Lung microvascular endothelial cell (primary cell): ENCODE results near the gene CABLES2. TPM values are rescaled to one million over a fixed set of nuclear protein-coding genes. Genes with fewer than 3 reads are reported as not detected.

Source experiments
- DNase-seq, 2 donors: peaks; one replicate each; pipeline versions ENCODE4 v3.0.0 to v3.0.0-alpha.2; 2010; ENCODE audit warnings: low read depth in 2 of 2
- total RNA-seq: library from RNA; depleted of rRNA; stranded (reverse); fragments of >200 nt; gene quantifications from 2 replicates; pipeline ENCODE4 v1.2.1, GENCODE V29; 2014

Gene CABLES2, protein sequence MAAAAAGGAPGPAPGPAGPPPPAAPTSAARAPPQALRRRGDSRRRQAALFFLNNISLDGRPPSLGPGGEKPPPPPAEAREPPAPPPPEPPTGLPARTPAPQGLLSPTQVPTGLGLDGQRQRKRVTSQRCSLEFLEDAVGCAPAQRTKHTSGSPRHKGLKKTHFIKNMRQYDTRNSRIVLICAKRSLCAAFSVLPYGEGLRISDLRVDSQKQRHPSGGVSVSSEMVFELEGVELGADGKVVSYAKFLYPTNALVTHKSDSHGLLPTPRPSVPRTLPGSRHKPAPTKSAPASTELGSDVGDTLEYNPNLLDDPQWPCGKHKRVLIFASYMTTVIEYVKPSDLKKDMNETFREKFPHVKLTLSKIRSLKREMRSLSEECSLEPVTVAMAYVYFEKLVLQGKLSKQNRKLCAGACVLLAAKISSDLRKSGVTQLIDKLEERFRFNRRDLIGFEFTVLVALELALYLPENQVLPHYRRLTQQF
- total RNA-seq: 0.40 and 0.44 TPM in 2 replicates

DNA sequence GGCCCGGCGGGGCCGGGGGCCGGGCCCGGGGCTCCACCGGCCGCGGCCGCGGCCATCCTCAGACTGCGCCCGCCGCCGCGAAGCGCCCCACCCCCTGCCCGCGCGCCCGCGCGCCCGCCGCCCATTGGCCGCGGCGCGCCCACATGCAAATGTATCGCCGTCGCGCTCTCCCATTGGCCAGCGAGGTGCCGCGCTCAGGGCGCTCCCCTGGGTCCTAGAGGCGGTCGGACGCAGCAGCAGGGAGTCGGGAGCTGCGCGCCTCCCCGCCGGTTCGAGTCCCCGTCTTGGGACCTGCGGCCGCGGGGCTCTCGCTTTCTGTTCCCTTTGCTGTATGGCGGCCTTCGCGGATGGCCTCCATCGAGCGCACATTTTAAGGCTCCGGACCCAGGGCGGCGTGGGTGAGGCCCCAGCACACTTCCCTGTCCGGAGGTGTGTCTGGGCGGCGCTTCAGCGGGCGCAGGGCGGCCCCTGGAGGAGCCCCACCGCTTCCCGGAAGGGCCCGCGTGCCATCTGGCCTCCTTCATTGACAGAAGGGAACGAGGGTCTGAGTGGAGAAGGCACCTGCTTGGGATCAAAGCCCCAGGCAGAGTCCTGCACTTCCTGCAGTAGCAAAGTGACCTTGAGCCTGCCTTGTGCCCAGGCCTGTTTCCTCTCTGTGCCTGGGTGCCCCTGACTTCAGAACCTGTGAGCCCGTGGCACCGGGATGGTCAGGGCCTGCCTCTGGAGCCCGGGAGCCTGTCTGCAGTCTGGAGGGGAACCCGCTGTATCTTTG, at the start of gene CABLES2:
Gene CABLES2, minus strand, starts transcription at position 65 of the 772 bp plus-strand sequence. Its CDS starts 9 bp downstream, at position 56.
- DNase-seq: peak; percentile 94 to 96

DNA sequence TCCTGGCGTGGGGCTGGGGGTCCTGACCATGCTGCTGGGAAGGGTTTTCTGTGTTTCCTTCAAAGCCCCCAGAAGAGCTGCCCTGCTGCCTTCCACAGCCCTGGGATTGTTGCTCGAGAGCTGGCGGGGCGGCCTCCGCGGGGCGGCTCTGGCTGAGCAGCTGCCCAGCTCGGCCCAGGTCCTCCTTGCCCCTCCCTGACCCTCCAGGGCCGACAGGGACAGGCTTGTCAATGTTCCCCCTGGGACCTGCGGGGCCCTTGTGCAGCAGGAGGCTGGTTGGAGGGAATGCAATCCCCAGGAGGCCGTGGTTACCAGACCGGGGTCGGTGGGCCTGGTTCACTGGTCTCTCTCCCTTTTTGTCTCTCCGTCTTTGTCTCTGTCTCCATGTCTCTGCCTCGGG, 48.8 kb upstream of the CABLES2 start:
- no peak for DNase-seq

DNA sequence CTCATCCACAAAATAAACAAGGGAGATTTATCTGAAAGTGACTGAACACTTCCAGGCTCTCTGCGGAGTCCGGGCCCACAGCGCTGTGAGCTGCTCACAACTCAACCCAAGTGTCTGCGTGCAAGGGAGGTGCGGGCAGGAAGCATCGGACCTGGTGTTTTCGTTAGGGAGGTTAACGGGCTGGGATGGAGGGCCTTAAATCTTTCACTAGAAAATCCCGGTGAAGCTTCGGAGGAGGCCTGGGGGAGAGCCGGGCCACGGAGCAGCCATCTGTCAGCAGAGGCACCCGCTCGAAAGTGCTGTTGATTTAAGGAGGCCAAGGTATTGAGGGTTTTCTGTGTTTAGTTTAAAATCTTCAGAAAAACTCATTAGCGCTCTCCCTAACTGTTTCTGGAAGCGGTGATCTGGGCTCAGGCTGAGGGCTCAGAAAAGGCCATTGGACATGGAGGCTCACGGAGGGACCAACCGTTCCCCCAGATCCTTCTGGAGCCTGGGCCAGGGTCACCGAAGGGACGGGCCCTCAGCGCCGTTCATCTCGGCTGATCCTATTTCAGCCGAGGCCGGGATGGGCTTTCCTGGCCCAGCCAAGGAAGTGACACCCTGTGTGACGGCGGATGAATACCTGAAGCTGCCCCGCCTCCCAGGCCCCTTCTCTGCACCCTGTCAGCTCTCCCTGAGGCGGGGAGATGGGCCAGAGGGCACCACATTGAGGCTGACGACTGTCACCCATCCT, 48.0 kb upstream of the CABLES2 start:
- DNase-seq: peak in 1 of 2 donors; percentile 8

DNA sequence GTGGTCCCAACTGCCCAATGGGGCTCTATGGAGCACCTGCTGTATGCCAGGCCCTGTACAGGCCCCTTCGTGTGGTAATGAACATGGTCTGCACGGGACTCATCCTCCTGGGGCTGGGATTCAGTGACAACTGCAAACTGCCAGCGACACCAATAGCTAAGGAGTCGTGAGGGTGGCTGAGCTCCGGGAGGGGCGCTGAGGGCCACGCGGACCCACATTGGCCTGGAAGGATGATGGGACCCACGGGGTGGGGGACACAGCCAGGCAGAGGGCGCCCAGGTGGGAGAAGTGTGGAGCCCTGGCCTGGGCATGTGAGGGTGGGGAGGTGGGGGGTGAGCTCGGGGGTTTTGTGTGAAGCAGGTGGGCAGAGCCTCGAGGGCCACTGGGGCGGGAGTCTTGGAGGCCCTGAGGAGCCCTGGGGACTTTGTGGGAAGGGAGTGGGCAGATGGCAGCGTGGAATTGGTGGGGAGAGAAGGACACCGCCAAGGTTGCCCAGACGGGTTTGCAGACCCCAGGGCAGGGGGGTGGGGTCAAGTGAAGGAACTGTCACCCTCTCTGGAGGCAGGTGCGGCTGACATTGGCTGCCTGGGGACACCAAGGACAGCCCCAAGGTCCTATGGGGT, 46.2 kb upstream of the CABLES2 start:
- DNase-seq: no peak

DNA sequence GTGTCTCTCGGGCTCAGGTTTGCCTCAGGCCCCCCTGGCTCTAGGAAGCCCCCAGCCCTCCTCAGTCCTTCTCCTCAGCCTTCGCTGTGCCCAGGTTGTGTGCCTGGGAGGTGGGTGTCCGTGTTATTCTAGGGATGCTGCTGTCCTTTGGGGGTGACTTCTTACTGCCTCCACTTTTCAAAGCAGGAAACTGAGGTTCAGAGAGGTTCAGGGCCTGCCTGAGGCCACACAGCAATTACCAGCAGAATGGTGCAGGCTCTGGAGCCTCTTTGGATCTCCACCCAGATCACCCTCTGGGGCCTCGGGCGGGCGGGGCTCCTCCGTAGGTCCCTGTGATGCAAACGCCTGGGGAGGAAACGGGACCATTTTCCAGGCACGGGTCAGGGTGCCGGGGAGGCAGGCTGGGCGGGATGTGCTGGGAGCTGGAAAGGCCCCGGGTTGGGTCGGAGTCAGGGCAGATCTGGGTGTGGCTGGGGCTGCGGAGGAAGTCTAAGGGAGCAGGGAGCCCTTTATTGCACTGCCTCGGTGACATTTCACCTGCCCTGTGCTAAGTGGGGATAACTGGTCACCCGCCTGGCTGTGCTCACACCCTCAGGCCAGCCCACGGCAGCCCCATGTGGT, 45.5 kb upstream of the CABLES2 start:
- DNase-seq: no peak

DNA sequence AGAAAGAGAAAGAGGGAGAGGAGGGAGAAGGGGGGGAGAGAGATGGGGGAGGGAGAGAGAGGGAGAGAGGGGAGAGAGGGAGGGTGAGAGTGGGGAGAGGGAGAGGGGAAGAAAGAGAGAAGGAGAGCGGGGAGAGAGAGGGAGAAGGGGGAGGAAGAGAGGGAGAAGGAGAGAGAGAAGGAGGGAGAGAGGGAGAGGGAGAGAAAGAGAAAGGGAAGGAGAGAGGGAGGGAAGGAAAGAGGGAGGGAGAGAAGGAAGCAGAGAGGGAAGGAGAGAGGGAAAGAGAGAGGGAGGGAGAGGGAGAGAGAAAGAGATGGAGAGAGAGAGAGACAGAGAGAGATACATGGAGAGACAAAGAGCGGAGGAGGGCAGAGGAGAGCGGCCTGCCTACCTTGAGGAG, 44.9 kb upstream of the CABLES2 start:
- DNase-seq: no peak

DNA sequence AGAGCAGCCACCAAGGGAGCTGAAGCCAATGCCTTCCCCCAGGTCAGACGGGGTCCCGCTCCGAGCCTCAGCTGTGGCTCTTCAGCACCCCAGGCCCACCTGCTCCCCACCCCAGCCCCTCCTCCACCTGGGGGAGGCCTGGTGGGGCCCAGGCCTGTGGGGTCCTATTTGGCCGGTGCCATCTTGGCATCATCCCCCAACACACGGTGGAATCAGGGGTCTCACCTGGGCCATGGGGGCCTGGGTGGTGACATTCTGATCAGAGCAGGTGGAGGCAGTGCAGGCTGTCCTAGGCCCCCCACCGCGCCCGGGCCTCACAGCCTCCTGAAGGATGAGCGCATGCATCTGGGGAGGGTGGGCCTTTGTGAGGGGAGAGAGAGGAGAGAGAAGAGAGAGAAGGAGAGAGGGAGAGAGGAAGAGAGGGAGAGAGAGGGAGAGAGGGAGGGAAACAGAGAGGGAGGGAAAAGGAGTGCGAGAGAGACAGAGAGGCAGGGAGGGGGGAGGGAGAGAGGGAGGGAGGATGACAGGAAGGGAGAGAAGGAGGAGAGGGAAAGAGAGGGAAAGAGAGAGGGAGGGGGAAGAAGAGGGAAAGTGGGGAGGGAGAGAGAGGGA, 44.2 kb upstream of the CABLES2 start:
- DNase-seq: no peak

DNA sequence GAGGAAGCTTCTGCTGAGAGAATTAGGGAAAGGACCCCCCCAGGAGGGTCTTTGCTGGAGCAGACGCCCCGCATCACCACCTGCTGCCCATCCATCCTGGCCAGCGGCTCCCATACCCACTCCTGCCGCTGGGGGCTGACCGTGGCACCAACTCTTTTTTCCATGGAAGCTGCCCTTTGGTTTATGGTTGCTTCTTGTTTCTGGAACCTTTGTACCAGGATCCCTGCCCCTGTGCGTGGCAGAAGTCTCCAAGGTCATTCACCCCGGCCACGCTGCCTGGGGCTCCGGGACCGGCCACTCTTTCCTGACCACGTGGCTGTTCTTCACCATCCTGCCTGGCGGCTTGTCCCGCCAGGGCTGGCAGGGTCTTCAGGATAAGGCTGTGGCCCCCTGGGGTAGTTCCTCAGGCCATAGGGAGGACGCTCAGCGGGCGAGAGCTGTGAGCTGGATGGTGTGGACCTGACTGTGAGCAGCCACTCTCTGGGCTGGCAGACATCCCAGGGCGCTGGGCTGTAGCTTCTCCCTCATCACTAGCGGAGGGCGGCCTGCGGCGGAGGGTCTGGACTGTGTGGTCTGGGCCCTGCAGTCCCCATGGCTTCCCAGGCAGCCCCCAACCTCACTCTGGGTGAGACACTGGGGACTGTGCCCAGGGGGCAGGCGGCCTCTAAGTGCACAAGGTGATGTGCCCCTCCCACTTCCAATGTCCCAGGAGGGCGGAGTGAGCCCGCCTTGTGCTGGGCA, 43.0 kb upstream of the CABLES2 start:
- no peak for DNase-seq

DNA sequence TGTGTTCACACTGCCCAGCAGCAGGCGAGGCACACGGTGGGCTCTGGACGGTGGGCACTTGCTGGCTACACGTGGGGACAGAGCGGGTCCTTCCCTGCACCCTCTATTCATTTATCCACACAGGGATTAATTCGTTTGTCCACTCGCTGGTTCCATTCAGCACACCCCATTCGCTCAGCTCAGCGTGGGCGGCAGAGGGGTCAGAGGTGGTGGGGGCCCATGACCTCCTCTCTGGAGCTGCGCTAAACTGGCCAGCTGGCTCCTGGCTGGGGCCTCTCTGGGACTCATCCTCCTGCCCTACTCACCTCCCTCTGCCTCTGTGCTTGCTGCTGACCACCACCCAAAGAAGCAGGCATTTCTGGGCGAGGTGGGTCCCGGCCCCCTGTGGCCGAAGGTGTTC, 41.7 kb upstream of the CABLES2 start:
- DNase-seq: no peak

DNA sequence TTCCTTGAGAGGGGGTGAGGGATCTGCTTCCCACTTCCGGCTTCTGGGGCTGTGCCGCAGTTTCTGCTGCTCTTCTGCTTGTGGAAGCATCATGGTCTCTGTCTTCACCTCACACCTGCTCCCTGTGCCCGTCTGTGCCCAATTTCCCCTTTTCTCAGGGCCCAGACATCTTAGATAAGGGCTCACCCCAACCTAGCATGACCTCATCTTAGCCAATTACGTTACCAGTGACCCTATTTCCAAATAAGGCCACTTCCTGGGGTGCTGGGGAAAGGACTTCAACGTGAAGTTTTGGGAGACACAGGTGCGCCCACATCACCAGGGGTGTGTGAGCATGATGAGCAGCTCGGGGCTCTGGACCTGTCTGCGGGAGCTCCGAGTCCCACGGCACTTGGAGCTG, 41.0 kb upstream of the CABLES2 start:
- DNase-seq: no peak

DNA sequence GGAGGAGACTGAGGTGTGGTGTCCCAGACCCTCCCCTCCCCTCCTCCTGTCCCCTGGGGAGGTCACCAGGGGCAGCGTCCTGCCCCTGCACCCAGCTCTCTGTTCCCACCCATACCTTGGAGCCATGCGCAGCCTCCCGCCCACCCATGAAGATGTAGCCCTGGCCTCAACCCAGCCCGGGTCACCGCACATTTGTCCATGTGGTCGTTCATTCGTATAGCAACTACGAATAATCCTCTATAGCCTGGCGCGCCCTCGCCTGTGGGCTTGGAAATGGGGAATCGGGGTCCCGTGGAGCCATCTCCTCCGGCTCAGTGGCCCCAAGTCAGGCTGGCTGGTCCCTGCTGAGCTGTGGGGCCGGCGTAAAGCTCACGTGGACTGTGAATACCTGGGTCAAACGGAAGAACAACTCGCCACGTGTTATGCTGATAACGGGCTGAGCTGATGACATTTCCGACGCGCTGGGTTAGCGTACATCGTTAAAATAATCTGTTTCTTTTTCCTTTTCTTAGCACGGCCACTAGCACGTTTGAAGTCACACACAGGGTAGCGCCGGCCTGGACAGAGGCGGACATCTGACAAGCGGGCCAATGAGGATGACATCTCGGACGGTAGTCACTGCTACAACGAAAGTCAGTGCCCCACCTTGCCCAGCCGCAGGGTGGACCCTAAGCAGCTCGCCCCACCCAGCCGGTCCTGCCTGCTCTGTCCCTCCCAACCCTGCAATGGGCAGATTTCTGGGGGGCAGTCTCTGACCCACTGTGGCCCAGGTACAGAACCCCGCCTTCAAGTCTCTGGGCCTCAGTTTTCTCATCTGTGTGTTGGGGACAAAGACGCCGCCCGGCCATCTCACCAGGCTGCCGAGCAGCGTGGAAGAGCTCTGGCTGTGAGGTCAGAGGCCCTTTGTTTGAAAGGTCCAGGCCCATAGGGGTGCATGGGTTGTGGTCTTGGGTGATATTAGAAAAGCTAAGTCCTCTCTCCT, 40.1 kb upstream of the CABLES2 start:
- DNase-seq: no peak

DNA sequence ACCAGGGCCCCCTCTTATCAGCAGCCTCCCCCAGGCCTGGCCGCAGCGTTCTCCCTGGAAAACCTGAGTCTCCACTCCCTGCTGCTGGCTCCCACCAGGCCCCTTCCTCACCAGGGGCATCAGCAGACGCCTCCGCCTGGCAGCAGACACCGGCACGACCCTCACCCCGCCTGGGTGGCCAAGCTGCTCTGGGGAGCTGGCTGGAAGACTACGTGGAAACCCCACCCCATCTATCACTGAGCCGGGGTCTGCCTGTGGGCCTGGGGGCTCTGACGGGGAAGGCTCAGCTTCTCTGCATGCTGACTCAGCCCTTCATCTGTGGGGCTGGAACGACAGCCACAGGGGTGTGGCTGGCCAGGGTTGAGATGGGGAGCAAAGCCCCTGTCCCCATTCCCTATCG, 39.4 kb upstream of the CABLES2 start:
- no peak for DNase-seq

DNA sequence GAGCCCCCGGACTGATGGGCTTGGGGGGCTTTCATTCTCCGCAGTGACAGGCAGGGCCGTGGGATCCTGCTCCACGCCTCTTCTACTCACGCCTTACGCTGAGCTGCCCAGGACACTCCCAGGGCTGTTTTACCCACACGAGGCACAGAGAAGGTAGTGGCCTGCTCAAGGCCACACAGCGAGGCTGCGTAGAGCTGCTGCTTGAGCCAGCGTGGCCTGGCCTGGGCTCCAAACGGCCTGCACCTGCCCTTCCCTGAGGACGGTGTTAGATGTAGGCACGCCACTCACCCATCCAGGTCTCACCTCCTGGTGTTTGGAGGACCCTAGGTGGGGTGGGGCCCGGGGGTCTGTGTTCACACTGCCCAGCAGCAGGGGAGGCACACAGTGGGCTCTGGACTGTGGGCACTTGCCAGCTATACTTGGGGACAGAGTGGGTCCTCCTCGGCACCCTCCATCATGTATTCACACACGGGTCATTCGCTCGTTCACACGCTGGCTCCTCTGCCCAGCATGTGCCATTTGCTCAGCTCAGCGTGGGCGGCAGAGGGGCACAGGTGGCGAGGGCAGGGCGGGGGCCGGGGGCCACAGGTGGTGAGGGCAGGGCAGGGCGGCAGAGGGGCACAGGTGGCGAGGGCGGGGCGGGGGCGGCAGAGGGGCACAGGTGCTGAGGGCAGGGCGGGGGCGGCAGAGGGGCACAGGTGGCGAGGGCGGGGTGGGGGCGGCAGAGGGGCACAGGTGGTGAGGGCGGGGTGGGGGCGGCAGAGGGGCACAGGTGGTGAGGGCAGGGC, 38.7 kb upstream of the CABLES2 start:
- DNase-seq: no peak

DNA sequence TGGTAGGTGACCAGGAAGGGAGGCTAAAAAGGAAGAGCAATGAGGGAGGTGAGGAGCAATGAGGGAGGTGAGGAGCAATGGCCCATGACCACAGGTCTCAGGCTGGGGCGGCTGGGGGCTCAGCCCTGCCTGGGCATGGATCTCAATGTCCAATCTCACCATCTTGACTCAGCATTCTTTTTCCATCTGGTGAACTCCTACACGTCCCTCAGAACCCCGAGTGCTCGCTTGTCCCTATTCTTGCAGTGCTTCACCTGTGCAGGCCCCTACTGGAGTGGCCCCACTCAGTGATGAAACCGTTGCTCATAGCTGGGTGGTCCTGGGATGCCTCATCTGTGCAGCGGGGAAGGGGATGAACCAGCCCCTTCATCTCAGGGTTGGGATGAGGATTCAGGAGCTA, 37.2 kb upstream of the CABLES2 start:
- no peak for DNase-seq

DNA sequence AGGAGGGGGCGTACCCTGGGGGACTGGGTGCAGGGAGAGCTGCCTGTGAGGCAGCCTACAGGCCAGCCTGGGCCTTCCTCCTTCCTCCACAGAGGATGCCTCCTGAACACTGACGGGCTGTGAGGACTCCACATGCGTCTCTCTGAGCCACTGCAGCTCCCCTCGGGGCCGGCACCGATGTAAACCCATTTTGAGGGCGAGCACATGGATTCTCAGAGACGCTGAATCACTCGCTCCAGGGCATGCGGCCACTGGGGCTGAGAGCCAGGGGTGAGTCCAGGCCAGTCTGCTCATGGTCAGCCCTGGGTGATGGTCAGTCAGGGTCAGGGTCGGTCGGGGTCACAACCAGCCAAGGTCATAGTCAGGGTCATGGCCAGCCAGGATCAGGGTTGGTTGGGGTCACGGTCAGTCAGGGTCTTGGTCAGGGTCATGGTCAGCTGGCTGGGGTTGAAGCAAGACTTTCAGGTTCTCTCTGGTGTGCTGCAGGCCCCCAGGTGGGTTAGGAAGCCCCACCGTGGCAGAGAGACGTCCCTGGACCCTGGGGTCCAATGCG, 35.0 kb upstream of the CABLES2 start:
- no peak for DNase-seq

DNA sequence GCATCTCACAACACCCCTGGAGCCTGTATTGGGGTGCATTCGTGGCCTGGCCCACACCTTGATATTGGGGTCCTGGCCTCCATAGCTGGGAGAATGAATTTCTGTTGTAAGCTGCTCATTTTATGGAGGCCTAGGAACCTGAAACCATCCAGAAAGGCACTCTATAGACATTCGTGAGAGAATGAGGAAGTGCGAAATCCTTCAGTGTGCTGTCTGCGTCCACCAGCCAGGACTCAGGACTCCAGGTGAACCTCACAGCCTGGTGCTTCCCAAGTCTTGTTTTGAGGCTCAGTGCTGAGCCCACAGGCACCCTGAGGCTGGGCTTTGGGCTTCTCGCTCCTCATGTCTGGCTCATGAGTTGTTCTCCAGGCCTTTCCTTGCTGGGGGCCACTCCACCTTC, 32.1 kb upstream of the CABLES2 start:
- no peak for DNase-seq

DNA sequence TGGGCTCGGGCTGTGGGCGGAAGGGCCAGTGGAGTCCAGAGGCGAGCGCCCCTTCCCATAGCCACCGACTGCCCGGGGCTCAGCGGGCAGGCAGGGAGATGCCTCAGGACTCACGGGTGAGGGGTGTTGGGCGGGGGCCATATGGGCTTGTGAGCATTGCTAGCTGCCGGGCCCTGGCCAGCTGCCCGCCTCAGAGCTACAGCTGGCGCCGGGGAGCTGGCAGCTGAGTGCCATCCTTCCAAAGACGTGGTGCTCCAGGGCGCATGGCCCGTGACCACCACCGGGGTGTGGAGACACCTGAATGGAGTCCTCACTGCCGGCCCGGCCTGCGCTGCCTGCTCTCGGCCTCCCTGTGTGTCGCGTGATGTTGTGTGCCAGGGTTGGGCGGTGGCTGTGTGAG, 30.8 kb upstream of the CABLES2 start:
- DNase-seq: no peak

DNA sequence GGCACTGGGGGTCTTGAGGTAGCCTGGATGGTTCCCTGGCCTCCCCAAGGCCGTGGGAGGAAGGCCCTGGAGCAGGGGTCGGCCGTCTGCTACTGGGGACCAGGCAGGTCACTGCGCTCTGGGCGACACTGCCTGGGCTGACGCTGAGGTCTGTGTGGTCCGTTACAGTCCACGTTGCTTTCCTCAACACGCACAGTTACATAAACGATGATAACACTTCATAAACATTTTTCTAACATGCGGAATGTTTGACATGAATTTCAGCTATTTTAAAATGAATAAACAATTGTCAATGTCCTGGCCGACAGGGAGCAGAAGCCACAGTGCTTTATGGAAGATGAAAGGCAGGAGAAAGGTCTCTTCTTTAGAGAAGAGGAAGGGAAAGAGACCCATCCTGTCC, 30.4 kb upstream of the CABLES2 start:
- no peak for DNase-seq
